ENCODE measurements around the gene RNF138. TPM values are rescaled to one million over a fixed set of nuclear protein-coding genes. Genes with fewer than 3 reads are reported as not detected.

The RNF138 gene
- total and polyA plus RNA-seq, 4 donors = 6.9 to 24.7 (median 12.3) TPM

GRCh38 chr18:32093102-32093511, 1.4 kb downstream of the RNF138 start:
- H3K9ac ChIP-seq (ENCODE audit: low read depth in 1 of 2, low read length in 2 of 2) = peak overlapping the region; percentile 34 to 74
- DNase-seq (ENCODE audit: low spot score) = peak; percentile 51
- H3K9me3 ChIP-seq (ENCODE audit: control insufficient read depth in 4 of 4, low read length in 3 of 4) = no peaks in the 10 kb centered on the region
- H3K36me3 ChIP-seq (ENCODE audit: control insufficient read depth in 4 of 4, insufficient read depth in 3 of 4, low read depth in 1 of 4, low read length in 3 of 4) = peaks cover 0 to 4% (median 0%) of the 10 kb centered on the region in 4 donors
- TF ChIP-seq REST (IDR thresholded peaks at IDR 0.05) (peak; percentile 69), RAD21 (IDR thresholded peaks at IDR 0.05) (no peak)
- H3K4me3 ChIP-seq (ENCODE audit: low read depth in 1 of 3, low read length in 3 of 3) = peak overlapping the region; percentile 76 to 96 (median 89)
- no peaks in the 10 kb centered on the region for H3K27me3 ChIP-seq (ENCODE audit: control insufficient read depth in 4 of 4, insufficient read depth in 4 of 4, low read length in 3 of 4)
- peaks cover 7 to 45% (median 34%) of the 10 kb centered on the region in 4 donors for H3K4me1 ChIP-seq (ENCODE audit: control insufficient read depth in 4 of 4, insufficient read depth in 4 of 4, low read length in 3 of 4)
- peak overlapping the region; percentile 98 to 99 for H3K27ac ChIP-seq (ENCODE audit: low read depth in 1 of 2, low read length in 2 of 2)
- WGBS = under 1% methylated on average over 32 of the region's 32 CpGs

GRCh38 chr18:32093523-32093922, 1.8 kb downstream of the RNF138 start:
- DNase-seq (ENCODE audit: low spot score) = no peak
- Histone ChIP-seq H3K4me3 (ENCODE audit: low read depth in 1 of 3, low read length in 3 of 3) (peak overlapping the region; percentile 76 to 96 (median 89)), H3K4me1 (ENCODE audit: control insufficient read depth in 4 of 4, insufficient read depth in 4 of 4, low read length in 3 of 4) (peaks cover 7 to 45% (median 34%) of the 10 kb centered on the region in 4 donors), H3K9ac (ENCODE audit: low read depth in 1 of 2, low read length in 2 of 2) (peak overlapping the region; percentile 34 to 74), H3K36me3 (ENCODE audit: control insufficient read depth in 4 of 4, insufficient read depth in 3 of 4, low read depth in 1 of 4, low read length in 3 of 4) (peaks cover 0 to 4% (median 0%) of the 10 kb centered on the region in 4 donors), H3K27ac (ENCODE audit: low read depth in 1 of 2, low read length in 2 of 2) (peak overlapping the region; percentile 98 to 99), H3K27me3 (ENCODE audit: control insufficient read depth in 4 of 4, insufficient read depth in 4 of 4, low read length in 3 of 4) (no peaks in the 10 kb centered on the region), H3K9me3 (ENCODE audit: control insufficient read depth in 4 of 4, low read length in 3 of 4) (no peaks in the 10 kb centered on the region)
- no peak for TF ChIP-seq ZBTB33 (IDR thresholded peaks at IDR 0.05)
- peak in 1 of 2 donors; percentile 9 for TF ChIP-seq HNF4A (conservative IDR thresholded peaks at IDR 0.05)
- TF ChIP-seq NR2F2 (IDR thresholded peaks at IDR 0.05) = no peak
- no peak for TF ChIP-seq RAD21 (IDR thresholded peaks at IDR 0.05)
- no peak for TF ChIP-seq EGR1 (IDR thresholded peaks at IDR 0.05; ENCODE audit: low read depth in 2 of 2)
- WGBS = 6% methylated on average over 7 of the region's 7 CpGs

GRCh38 chr18:32095192-32095899, 3.7 kb downstream of the RNF138 start:
- H3K27me3 ChIP-seq (ENCODE audit: control insufficient read depth in 4 of 4, insufficient read depth in 4 of 4, low read length in 3 of 4) = no peaks in the 10 kb centered on the region

More at GRCh38 chr18:32095192-32095899, 3.7 kb downstream of the RNF138 start:
- DNase-seq (ENCODE audit: low spot score) = no peak
- H3K27ac ChIP-seq (ENCODE audit: low read depth in 1 of 2, low read length in 2 of 2) = peak overlapping the region in 1 of 2 donors; percentile 5
- TF ChIP-seq SP1 (IDR thresholded peaks at IDR 0.05) = no peak
- TF ChIP-seq HNF4A (conservative IDR thresholded peaks at IDR 0.05) = no peak
- TF ChIP-seq ZBTB33 (IDR thresholded peaks at IDR 0.05) = no peak
- no peak for TF ChIP-seq JUND (IDR thresholded peaks at IDR 0.05)
- no peak for TF ChIP-seq GABPA (IDR thresholded peaks at IDR 0.05 in 1 of 2, conservative IDR thresholded peaks at IDR 0.05 in 1 of 2)
- no peak for TF ChIP-seq FOXA1 (IDR thresholded peaks at IDR 0.05)
- TF ChIP-seq NR2F2 (IDR thresholded peaks at IDR 0.05) = no peak
- no peak for TF ChIP-seq HNF4G (IDR thresholded peaks at IDR 0.05)
- no peak for TF ChIP-seq RAD21 (IDR thresholded peaks at IDR 0.05)
- no peak for TF ChIP-seq RXRA (IDR thresholded peaks at IDR 0.05)
- TF ChIP-seq MAX (IDR thresholded peaks at IDR 0.05) = no peak
- no peak for TF ChIP-seq EGR1 (IDR thresholded peaks at IDR 0.05; ENCODE audit: low read depth in 2 of 2)
- no peak overlapping the region for H3K4me3 ChIP-seq (ENCODE audit: low read depth in 1 of 3, low read length in 3 of 3)
- H3K36me3 ChIP-seq (ENCODE audit: control insufficient read depth in 4 of 4, insufficient read depth in 3 of 4, low read depth in 1 of 4, low read length in 3 of 4) = peaks cover 0 to 4% (median 0%) of the 10 kb centered on the region in 4 donors
- no peak overlapping the region for H3K9ac ChIP-seq (ENCODE audit: low read depth in 1 of 2, low read length in 2 of 2)
- 74% methylated on average over 7 of the region's 7 CpGs for WGBS
- peaks cover 10 to 54% (median 36%) of the 10 kb centered on the region in 4 donors for H3K4me1 ChIP-seq (ENCODE audit: control insufficient read depth in 4 of 4, insufficient read depth in 4 of 4, low read length in 3 of 4)
- H3K9me3 ChIP-seq (ENCODE audit: control insufficient read depth in 4 of 4, low read length in 3 of 4) = no peaks in the 10 kb centered on the region
